Measurements from ENCODE around the gene PCCA.

- TF ChIP-seq CTCF (conservative IDR thresholded peaks at IDR 0.05; ENCODE audit: low read depth in 2 of 2), result no peak
- TF ChIP-seq NANOG (IDR thresholded peaks at IDR 0.05; ENCODE audit: borderline replicate concordance), result no peak
- TF ChIP-seq ZNF114 (CRISPR knock-in tag; IDR thresholded peaks at IDR 0.05), result no peak
- no peak for TF ChIP-seq POLR2AphosphoS5 (IDR thresholded peaks at IDR 0.05; ENCODE audit: low read depth)
- TF ChIP-seq CREB1 (CRISPR knock-in tag; IDR thresholded peaks at IDR 0.05; ENCODE audit: low read depth), result no peak
- no peak for TF ChIP-seq ETS1 (IDR thresholded peaks at IDR 0.05)
- TF ChIP-seq REST (IDR thresholded peaks at IDR 0.05; ENCODE audit: unreplicated experiment), result no peak
- no peak for TF ChIP-seq EZH2 (IDR thresholded peaks at IDR 0.05; ENCODE audit: low read depth, unreplicated experiment)
Observed at GRCh38 chr13:100387416-100387815, 298.5 kb downstream of the PCCA start.

Measured in GM23338 (cell line).